Right ventricle myocardium superior (tissue), 1 donor: ENCODE measurements around the gene DBX1. TPM values are rescaled to one million over a fixed set of nuclear protein-coding genes. Genes with fewer than 3 reads are reported as not detected.
"Not testable (repeated sequence)": the region's sequence is repeated elsewhere in the genome, so short reads cannot be mapped to it uniquely, and the experiment has no call there.

ENCODE experiments used
- ATAC-seq: fragments of 200-7000 bp; cut with Tn5 transposase; one replicate; pipeline ENCODE4 v1.9.1; 2020; ENCODE audit warnings: mild to moderate bottlenecking; ENCODE audit not compliant: poor library complexity
- DNase-seq: peaks from one replicate; pipeline ENCODE4 v3.0.0-alpha.2; 2020
- intact Hi-C: fragments of 100-400 bp; cut with DNase I; formaldehyde crosslinking; loops from one replicate; pipeline ENCODE4 v1.11.2; 2022
- long read RNA-seq: library from polyadenylated mRNA; unstranded; transcript quantifications from one replicate; pipeline ENCODE4 v2.0.0, GENCODE V29; 2021
- total RNA-seq: library from RNA; stranded (reverse); fragmentation: NEBNext Ultra II Directional; extraction: Animal tissue kit (Norgen Biotek cat#: 25700); gene quantifications from one replicate; pipeline ENCODE4 v1.2.1, GENCODE V29; 2021
- donor health status: DM: no; HTN: yes; CAD: no; lungs with severe emphysema.

DBX1 gene
- total RNA-seq, result not detected
- long read RNA-seq, result 0 reads

DNA sequence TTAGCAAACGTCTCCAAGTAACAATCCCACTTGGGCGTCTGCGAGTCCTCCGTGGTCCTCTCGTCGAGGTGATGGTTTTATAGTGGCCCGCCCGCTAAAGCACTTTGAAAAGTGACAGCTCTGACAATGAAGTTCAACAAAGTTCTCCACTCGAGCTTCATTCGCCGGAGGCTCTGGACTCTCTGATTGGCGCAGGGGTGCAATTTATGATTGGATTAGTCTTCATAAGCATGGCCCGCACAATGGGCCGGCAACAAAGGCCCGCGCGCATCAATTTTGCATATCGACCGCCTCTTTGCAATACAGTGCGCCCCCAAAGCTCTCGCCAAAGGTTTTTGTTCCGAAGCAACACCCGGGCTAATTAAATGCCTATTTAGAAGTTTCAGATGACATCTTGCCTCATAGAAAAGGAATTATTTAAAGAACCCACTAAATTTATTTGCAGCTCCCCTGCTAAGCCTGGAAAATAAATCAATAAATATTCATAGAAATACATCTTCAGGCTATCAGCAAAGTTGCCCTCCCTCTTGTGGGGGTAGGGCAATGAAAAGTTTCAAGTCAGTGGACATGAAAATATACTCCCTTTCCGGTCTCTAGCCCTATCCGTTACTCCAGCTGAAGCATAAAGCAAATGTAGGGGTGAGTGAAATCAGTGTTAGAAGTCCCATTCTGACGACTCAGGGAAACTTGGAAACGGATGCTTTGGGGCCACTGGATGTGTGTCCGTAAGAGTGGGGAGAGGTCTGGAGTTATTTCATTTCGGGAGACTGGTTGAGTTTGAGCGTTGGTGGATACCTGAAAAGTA, at the start of gene DBX1:
DBX1 (minus strand) TSS at position 51 of the 805 bp plus-strand sequence. CDS start 151 bp downstream, outside the sequence.
- ATAC-seq (no peak), DNase-seq (no peak)
- intact Hi-C loops, result no loop called here

DNA sequence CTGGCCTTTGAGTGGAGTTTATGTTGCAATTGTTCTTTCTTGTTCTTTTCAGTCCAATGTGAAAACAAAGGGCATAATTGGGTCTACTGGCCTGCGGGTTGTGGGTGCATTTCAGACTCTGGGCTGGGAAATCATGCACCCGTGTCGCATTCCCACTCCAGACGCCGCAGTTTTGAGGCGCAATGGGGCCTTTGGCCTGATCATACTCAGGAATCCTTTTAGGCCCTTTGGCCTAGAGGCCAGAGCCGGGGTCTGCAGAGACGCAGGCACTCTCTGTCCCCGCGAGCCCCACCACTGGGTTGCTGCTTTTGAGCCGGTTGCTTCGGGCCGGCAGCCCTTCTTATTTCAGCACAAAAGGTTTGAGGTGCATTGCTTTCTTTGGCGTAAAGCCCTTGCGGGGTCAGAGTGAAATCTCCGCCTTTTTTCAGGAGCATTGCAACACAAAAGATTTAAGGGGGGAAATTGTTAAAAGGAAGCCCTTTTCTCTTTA, 48.4 kb upstream of the DBX1 start:
- ATAC-seq (no peak), DNase-seq (no peak)
- intact Hi-C loops, result no loop called here

GRCh38 chr11:20207781-20208621, 47.7 kb upstream of the DBX1 start:
- DNase-seq (no peak), ATAC-seq (no peak)
- intact Hi-C loops, result no loop called here

DNA sequence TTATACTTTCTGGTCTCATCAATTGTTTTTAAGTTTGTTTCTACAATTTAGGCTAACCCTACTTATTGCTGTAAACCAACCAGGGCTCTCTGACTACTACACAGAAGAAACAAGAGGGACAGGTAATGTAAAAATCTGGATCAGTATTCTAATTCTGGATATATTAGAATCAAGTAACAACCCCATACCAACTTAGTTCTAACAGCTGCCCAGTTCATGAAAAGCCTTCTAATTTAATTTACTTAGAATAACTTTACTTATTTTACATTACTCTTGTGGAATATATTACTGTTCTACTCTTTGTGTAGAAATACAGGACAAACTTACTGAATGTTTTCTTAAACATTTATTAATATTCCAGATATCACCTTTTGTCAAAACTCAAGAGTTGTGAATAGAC, 45.5 kb upstream of the DBX1 start:
- ATAC-seq (no peak), DNase-seq (no peak)

GRCh38 chr11:20204681-20205080, 44.4 kb upstream of the DBX1 start:
- DNase-seq (no peak), ATAC-seq (no peak)
- intact Hi-C loops, result no loop called here

More for the DNA sequence above, 45.5 kb upstream of the DBX1 start:
- intact Hi-C loops, result no loop called here

GRCh38 chr11:20203831-20204230, 43.6 kb upstream of the DBX1 start:
- intact Hi-C loops, result no loop called here
- ATAC-seq, result no peak
- no peak for DNase-seq

- intact Hi-C loops, result no loop called here
- ATAC-seq (no peak), DNase-seq (no peak)
These were observed 41.0 kb upstream of the DBX1 start for GRCh38 chr11:20201231-20201630.

GRCh38 chr11:20200331-20200955, 40.2 kb upstream of the DBX1 start:
- DNase-seq, intact Hi-C loops, ATAC-seq: not testable (repeated sequence)

DNA sequence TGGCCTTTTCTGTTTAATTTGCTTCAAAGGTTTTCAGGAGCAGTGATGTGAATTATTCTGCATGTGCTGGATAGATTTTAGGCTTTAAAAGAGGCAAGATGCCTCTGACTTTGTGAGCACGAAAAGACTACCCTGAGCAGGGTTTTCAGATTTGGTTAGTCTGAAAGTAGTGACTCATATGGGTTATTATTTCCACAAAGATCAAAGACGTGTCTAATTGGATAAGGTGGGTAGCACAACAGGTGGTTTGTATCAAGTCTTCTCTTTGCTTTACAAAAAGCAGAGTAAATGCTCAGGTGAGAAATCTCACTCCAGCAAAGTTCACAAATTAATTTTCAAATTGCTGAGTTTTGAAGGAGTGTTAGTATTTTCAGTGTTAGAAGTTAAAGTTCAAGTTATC, 37.6 kb upstream of the DBX1 start:
- no peak for DNase-seq
- intact Hi-C loops, result no loop called here
- no peak for ATAC-seq

DNA sequence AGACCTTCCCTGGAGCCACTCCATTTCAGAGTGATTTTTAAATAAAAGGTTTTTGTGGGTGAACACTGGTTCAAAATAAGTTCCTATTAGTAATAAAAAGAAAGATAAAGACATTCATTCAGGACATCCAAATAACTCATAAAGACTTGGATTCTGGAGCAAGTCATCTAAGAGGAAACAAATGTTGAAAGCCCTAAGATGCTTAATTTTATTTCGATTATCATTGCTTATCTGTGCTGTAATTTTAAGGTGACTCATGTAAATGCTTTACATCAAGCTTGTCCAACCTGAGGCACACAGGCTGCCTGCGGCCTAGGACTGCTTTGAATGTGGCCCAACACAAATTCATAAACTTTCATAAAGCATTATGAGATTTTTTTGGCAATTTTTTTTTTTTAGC, 34.2 kb upstream of the DBX1 start:
- no peak for DNase-seq
- intact Hi-C loops, result no loop called here
- no peak for ATAC-seq

GRCh38 chr11:20193307-20193706, 33.0 kb upstream of the DBX1 start:
- DNase-seq, result no peak
- intact Hi-C loops, result no loop called here
- ATAC-seq, result no peak

DNA sequence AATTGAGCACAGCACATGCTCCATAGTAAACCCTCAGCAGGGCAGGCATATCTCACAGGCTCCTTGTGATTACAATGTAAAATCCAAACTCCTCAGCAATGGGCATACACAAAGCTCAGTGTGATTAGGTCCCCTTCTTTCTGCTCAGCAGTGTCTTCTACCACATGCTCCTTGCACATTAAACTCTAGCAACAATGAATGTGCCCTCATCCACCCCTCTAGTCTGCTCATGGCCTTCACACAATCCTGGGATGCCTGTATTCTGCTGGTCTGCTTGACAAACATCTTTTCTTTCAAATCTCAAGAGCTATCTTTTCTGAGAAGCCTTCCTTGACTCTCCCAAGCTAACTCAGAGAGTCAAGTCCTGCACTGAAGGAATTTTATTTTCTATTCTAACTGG, 32.4 kb upstream of the DBX1 start:
- no peak for DNase-seq
- no peak for ATAC-seq
- intact Hi-C loops, result no loop called here

GRCh38 chr11:20192151-20192550, 31.9 kb upstream of the DBX1 start:
- no peak for ATAC-seq
- intact Hi-C loops, result no loop called here

GRCh38 chr11:20178976-20179375, 18.7 kb upstream of the DBX1 start:
- intact Hi-C loops, result no loop called here
- ATAC-seq (no peak), DNase-seq (no peak)

More at GRCh38 chr11:20192151-20192550, 31.9 kb upstream of the DBX1 start:
- no peak for DNase-seq

GRCh38 chr11:20177136-20177535, 16.9 kb upstream of the DBX1 start:
- DNase-seq (no peak), ATAC-seq (no peak)
- intact Hi-C loops, result no loop called here

- no peak for DNase-seq
- no peak for ATAC-seq
- intact Hi-C loops, result no loop called here
These were observed 12.6 kb upstream of the DBX1 start for GRCh38 chr11:20172721-20173447.

DNA sequence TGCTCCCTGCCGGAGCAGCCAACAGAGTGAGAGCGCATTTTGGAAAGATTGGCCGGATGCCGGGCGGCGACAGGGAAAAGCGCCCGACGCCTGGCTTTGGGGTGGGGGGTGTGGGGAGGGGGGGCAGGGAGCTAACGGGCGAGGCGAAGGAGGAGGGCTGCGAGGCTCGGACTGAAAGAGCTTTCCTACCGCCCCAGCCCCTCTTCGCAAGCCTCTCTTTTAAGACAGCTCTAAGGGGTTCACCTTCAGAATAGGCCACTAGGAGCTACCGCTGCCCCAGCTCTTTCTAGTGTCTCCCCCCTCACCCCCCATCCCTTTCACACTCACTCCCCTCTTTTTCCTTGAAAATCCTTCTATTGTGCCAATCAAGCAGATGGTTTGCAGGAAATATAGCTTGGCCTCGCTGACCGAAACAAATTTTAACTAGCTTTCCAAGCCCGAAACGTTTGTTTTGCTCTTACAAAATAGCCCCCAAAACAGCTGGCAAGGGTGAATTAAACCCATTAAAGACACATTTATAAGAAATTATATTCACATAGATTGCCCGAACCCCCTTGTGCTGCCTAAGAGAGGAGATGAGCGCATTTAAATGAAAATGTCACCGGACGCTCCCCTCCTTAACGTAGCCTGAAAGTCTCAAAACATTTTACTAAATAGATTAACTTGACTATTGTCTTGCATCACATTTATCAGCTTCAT, 3.7 kb upstream of the DBX1 start:
- ATAC-seq, result no peak
- no peak for DNase-seq
- intact Hi-C loops, result no loop called here
